ENCODE measurements around the gene TMEM62. TPM values are rescaled to one million over a fixed set of nuclear protein-coding genes. Genes with fewer than 3 reads are reported as not detected.
"Not testable (repeated sequence)": the region's sequence is repeated elsewhere in the genome, so short reads cannot be mapped to it uniquely, and the experiment has no call there.

The TMEM62 gene
- total RNA-seq, 1 experiment from 2014 or later, result 7.2 TPM

GRCh38 chr15:43198556-43198955 lies 65.2 kb downstream of the TMEM62 start:
- Mint-ChIP-seq H3K36me3 (ENCODE audit: insufficient read depth in 1 of 3, low read depth in 3 of 3) (peaks cover 4 to 37% (median 17%) of the 10 kb centered on the region in 3 experiments; a peak in 6 of 7 replicates), H3K9me3 (peaks cover 7 to 12% of the 10 kb centered on the region in 2 experiments; a peak in 4 of 5 replicates)
- not testable (repeated sequence) for H3T11ph ChIP-seq (ENCODE audit: low read length); H3K27ac ChIP-seq (ENCODE audit: insufficient read length, low read depth, low read length); H3K23ac ChIP-seq (ENCODE audit: insufficient read length, low read depth, low read length); H4K20me1 ChIP-seq (ENCODE audit: control insufficient read depth, insufficient read depth, insufficient read length); H3K79me2 ChIP-seq (ENCODE audit: insufficient read depth, low read length); DNase-seq; H2BK20ac ChIP-seq (ENCODE audit: low read depth, low read length, poor library complexity, severe bottlenecking); H3K4ac ChIP-seq (ENCODE audit: low read depth, low read length); H3K56ac ChIP-seq (ENCODE audit: insufficient read length, low read depth, low read length); H3K27me3 ChIP-seq (ENCODE audit: insufficient read depth, low read length); H2AK5ac ChIP-seq (ENCODE audit: insufficient read length, low read length); H2AFZ ChIP-seq (ENCODE audit: low read length); H3K9me3 ChIP-seq (ENCODE audit: control insufficient read depth, low read depth, low read length); H3K27me3 Mint-ChIP-seq (ENCODE audit: low read depth); H2BK120ac ChIP-seq (ENCODE audit: low read depth, low read length, poor library complexity, severe bottlenecking); H2BK12ac ChIP-seq (ENCODE audit: insufficient read length, low read depth, low read length); H3K14ac ChIP-seq (ENCODE audit: insufficient read depth, low read length); H3K27ac Mint-ChIP-seq; H3K4me1 ChIP-seq (ENCODE audit: insufficient read depth, low read length); H3K4me1 Mint-ChIP-seq; H4K8ac ChIP-seq (replicated peaks; ENCODE audit: insufficient read length, low read depth, low read length); H3K79me1 ChIP-seq (ENCODE audit: insufficient read depth, low read depth, low read length, poor library complexity, severe bottlenecking); H3K23me2 ChIP-seq (ENCODE audit: insufficient read length, low read depth, low read length, poor library complexity, severe bottlenecking); H3K9ac ChIP-seq (ENCODE audit: extremely low read depth, insufficient read length, low read length); H2BK5ac ChIP-seq (ENCODE audit: insufficient read length, low read length); H4K91ac ChIP-seq (ENCODE audit: insufficient read length, low read depth, low read length); H3K18ac ChIP-seq (ENCODE audit: insufficient read length, low read depth, low read length); H3K4me2 ChIP-seq (ENCODE audit: insufficient read depth, insufficient read length, low read length); H2BK15ac ChIP-seq (ENCODE audit: low read depth, low read length); H3K4me3 Mint-ChIP-seq; H4K5ac ChIP-seq (ENCODE audit: insufficient read length, low read depth, low read length)
- no CpG with 5 or more reads among the region's 4 CpGs for WGBS (ENCODE audit: extremely low coverage, insufficient read length, low lambda C conversion rate)

All from H9 (cell line).